H1 (cell line): Measurements from ENCODE around the gene AAK1.

Experiments
- CTCF ChIP-seq, 3 experiments: IDR thresholded peaks; 1 replicate in 2 of 3; 2 replicates in 1 of 3; pipeline versions ENCODE4 v1.5.1 to v1.6.1; 2011; ENCODE audit warnings: low read length in 3 of 3, mild to moderate bottlenecking in 3 of 3, inconsistent platforms in 2 of 3, low read depth in 1 of 3, moderate library complexity in 1 of 3; ENCODE audit not compliant: insufficient read depth in 1 of 3; ENCODE audit errors: control extremely low read depth in 1 of 3
- EP300 ChIP-seq, 2 experiments: IDR thresholded peaks; 1 replicate in 1 of 2; 2 replicates in 1 of 2; pipeline ENCODE4 v1.6.1; 2011 to 2012; ENCODE audit warnings: low read depth in 2 of 2, low read length in 2 of 2, mild to moderate bottlenecking in 2 of 2, borderline replicate concordance in 1 of 2, inconsistent platforms in 1 of 2, moderate library complexity in 1 of 2
- POLR2A ChIP-seq, 2 experiments: IDR thresholded peaks; 1 replicate in 1 of 2; 2 replicates in 1 of 2; pipeline ENCODE4 v1.6.1; 2011; ENCODE audit warnings: low read depth in 2 of 2, low read length in 2 of 2, mild to moderate bottlenecking in 2 of 2; ENCODE audit errors: control extremely low read depth in 1 of 2
- RAD21 ChIP-seq, 2 experiments: IDR thresholded peaks in 1 of 2; conservative IDR thresholded peaks in 1 of 2; 2 replicates each; pipeline ENCODE4 v1.6.1; 2011; ENCODE audit warnings: low read depth in 2 of 2, low read length in 2 of 2, improper control_type of control experiment in 1 of 2, inconsistent platforms in 1 of 2, mild to moderate bottlenecking in 1 of 2, moderate library complexity in 1 of 2
- RFX5 ChIP-seq: IDR thresholded peaks from 2 replicates; pipeline ENCODE4 v1.6.1; 2011; ENCODE audit warnings: low read depth, low read length, improper control_type of control experiment, borderline replicate concordance
- YY1 ChIP-seq: IDR thresholded peaks from 2 replicates; pipeline ENCODE4 v1.6.1; 2011; ENCODE audit warnings: low read depth, mild to moderate bottlenecking, low read length

GRCh38 chr2:69621440-69621839 lies 22.1 kb downstream of the AAK1 start:
- TF ChIP-seq RFX5 (no peak), CTCF (IDR thresholded peaks at IDR 0.05; ENCODE audit: control extremely low read depth in 1 of 3, insufficient read depth in 1 of 3, low read depth in 1 of 3, low read length in 3 of 3) (no peak), POLR2A (IDR thresholded peaks at IDR 0.05; ENCODE audit: control extremely low read depth in 1 of 2, low read depth in 2 of 2, low read length in 2 of 2) (no peak), YY1 (no peak), EP300 (IDR thresholded peaks at IDR 0.05; ENCODE audit: borderline replicate concordance in 1 of 2, low read depth in 2 of 2, low read length in 2 of 2) (no peak), RAD21 (IDR thresholded peaks at IDR 0.05 in 1 of 2, conservative IDR thresholded peaks at IDR 0.05 in 1 of 2; ENCODE audit: low read depth in 2 of 2, low read length in 2 of 2) (no peak)
